ENCODE measurements around the gene CCDC112.

CCDC112 gene

DNA sequence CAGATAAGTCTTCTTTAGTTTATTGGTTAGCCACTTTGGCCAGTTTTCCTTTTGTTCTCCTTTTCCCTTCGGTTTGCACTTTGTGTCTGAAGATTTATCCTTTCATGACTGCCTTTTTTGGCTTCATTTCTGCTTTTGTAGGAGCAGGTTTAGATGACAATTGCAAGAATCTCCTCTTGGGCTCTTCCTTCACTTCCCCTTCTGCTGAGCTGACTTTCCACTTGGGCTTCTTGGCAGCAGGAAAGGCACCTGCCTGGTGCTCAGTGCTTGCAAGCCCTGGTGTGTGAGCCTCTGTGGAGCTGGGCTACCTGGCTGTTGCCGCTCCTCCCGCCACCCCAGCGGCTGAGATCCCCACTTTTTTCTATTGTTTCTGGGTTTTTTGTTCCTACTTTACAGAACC is 7.3 kb downstream of the CCDC112 start:
- no peak overlapping the region for H3K4me3 ChIP-seq (ENCODE audit: control insufficient read depth, low read depth, low read length)
- TF ChIP-seq CTCF (IDR thresholded peaks at IDR 0.05; ENCODE audit: control insufficient read depth, insufficient read depth, low read depth, low read length, missing control alignments), result no peak
- no peak for DNase-seq (ENCODE audit: low read depth)

GRCh38 chr5:115284021-115284420 is 12.4 kb downstream of the CCDC112 start:
- TF ChIP-seq CTCF (IDR thresholded peaks at IDR 0.05; ENCODE audit: control insufficient read depth, insufficient read depth, low read depth, low read length, missing control alignments), result no peak
- DNase-seq (ENCODE audit: low read depth), result no peak
- H3K4me3 ChIP-seq (ENCODE audit: control insufficient read depth, low read depth, low read length), result no peak overlapping the region

- DNase-seq (ENCODE audit: low read depth), result no peak
- TF ChIP-seq CTCF (IDR thresholded peaks at IDR 0.05; ENCODE audit: control insufficient read depth, insufficient read depth, low read depth, low read length, missing control alignments), result no peak
- H3K4me3 ChIP-seq (ENCODE audit: control insufficient read depth, low read depth, low read length), result no peak overlapping the region
Measured at GRCh38 chr5:115282131-115282530, 14.3 kb downstream of the CCDC112 start.

GRCh38 chr5:115274584-115274983 is 21.9 kb downstream of the CCDC112 start:
- DNase-seq (ENCODE audit: low read depth), result no peak
- no peak for TF ChIP-seq CTCF (IDR thresholded peaks at IDR 0.05; ENCODE audit: control insufficient read depth, insufficient read depth, low read depth, low read length, missing control alignments)
- H3K4me3 ChIP-seq (ENCODE audit: control insufficient read depth, low read depth, low read length), result no peak overlapping the region

- TF ChIP-seq CTCF (IDR thresholded peaks at IDR 0.05; ENCODE audit: control insufficient read depth, insufficient read depth, low read depth, low read length, missing control alignments), result no peak
- DNase-seq (ENCODE audit: low read depth), result no peak
- H3K4me3 ChIP-seq (ENCODE audit: control insufficient read depth, low read depth, low read length), result no peak overlapping the region
Measured at GRCh38 chr5:115272297-115272958, 24.0 kb downstream of the CCDC112 start.

DNA sequence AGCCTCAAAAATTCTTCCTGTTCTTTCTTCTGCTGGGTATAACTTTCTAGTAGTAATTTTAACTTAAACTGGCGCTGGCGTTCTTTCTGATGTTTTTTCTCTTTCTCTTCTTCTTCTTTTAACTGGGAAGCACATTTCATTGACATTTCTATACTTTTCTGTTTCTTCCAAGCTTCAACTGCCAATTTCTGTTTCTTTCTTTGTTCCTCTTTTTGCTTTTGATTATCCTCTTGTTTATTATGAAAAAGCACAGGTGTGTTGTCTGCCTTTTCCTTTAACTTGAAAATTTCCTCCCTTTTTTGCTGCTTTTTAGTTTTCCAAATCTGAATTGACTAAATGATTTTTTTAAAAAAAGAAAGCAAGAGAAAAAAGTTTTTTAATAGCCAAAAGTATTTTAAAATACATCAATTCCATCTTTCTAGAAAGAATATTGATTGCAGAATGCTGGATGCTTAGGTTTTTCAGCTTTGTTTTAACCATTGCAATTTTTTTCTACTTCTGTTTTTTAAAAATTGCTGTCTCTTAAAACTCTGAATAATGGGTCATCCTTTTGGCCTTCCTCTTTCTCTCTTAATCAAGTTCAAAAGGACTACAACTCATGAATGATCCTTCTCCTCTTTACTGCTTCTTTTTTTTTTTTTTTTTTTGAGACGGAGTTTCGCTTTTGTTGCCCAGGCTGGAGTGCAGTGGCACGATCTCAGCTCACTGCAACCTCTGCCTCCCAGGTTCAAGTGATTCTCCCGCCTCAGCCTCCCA is 25.0 kb downstream of the CCDC112 start:
- no peak for TF ChIP-seq CTCF (IDR thresholded peaks at IDR 0.05; ENCODE audit: control insufficient read depth, insufficient read depth, low read depth, low read length, missing control alignments)
- no peak for DNase-seq (ENCODE audit: low read depth)
- H3K4me3 ChIP-seq (ENCODE audit: control insufficient read depth, low read depth, low read length), result no peak overlapping the region

All from AG09309 (cell line).